GM21526 (cell line): ENCODE results near the gene TSPAN3.

Experiments
- ATAC-seq: cut with Tn5 transposase; IDR thresholded peaks from one replicate; pipeline ENCODE4 v1.9.1; 2021; ENCODE audit warnings: moderate library complexity; ENCODE audit not compliant: unreplicated experiment, low FRiP score

Gene TSPAN3

GRCh38 chr15:76993114-76993725 is 77.7 kb downstream of the TSPAN3 start:
- ATAC-seq, result no peak

GRCh38 chr15:76991741-76992645 is 78.9 kb downstream of the TSPAN3 start:
- no peak for ATAC-seq
